Large intestine (tissue), 3 donors: ENCODE data around the gene TRIM14. TPM values are rescaled to one million over a fixed set of nuclear protein-coding genes. Genes with fewer than 3 reads are reported as not detected.
A peak's percentile ranks its signal among the peaks of the same experiment; 100 is the strongest.

Experiments used
- DNase-seq, 2 donors: peaks; one replicate each; pipeline versions ENCODE4 v3.0.0 to v3.0.0-alpha.2; 2013
- H3K27ac ChIP-seq: one replicate; pipeline ENCODE4 v1.5.1; 2013; ENCODE audit warnings: low read length
- H3K27me3 ChIP-seq: 2 replicates; pipeline ENCODE4 v1.6.1; 2013; ENCODE audit warnings: low read length; ENCODE audit not compliant: control insufficient read depth, insufficient read depth
- H3K36me3 ChIP-seq: 2 replicates; pipeline ENCODE4 v1.6.1; 2013; ENCODE audit warnings: low read length; ENCODE audit not compliant: control insufficient read depth, insufficient read depth
- H3K4me1 ChIP-seq: one replicate; pipeline ENCODE4 v1.6.1; 2013; ENCODE audit warnings: low read length; ENCODE audit not compliant: control insufficient read depth, insufficient read depth
- H3K4me3 ChIP-seq: one replicate; pipeline ENCODE4 v1.5.1; 2013; ENCODE audit warnings: low read length
- H3K9me3 ChIP-seq: one replicate; pipeline ENCODE4 v1.6.1; 2013; ENCODE audit warnings: mild to moderate bottlenecking, low read depth, low read length, moderate library complexity; ENCODE audit not compliant: control insufficient read depth
- WGBS: methylation state at CpG from one replicate; pipeline ENCODE4 v1.1.5; 2013; ENCODE audit warnings: low lambda C conversion rate; ENCODE audit not compliant: insufficient coverage; 5-methylcytosine and 5-hydroxymethylcytosine counted together
- polyA plus RNA-seq: library from polyadenylated mRNA; unstranded; fragments of 120-200 nt; gene quantifications from one replicate; pipeline ENCODE4 v1.2.1, GENCODE V29; 2013

TRIM14 gene
- polyA plus RNA-seq, 1 donor, result 59.2 TPM

GRCh38 chr9:98056269-98057137 is 62.5 kb downstream of the TRIM14 start, which contains the start of gene NANS:
NANS (plus strand) TSS chr9:98056732; CDS start chr9:98056809, 77 bp downstream.
- Histone ChIP-seq H3K4me3 (peak within 1 kb of the TSS; percentile 80), H3K27ac (peak within 1 kb of the TSS; percentile 89), H3K36me3 (peaks cover 6% of the 10 kb centered on the region), H3K4me1 (peaks cover 5% of the 10 kb centered on the region), H3K27me3 (no peaks in the 10 kb centered on the region), H3K9me3 (no peaks in the 10 kb centered on the region)
- no CpG with 5 or more reads among the region's 80 CpGs for WGBS
- peak; percentile 93 to 95 for DNase-seq

GRCh38 chr9:98054376-98054951 is 64.6 kb downstream of the TRIM14 start:
- Histone ChIP-seq H3K9me3 (no peaks in the 10 kb centered on the region), H3K4me3 (no peak overlapping the region), H3K4me1 (peaks cover 5% of the 10 kb centered on the region), H3K27ac (no peak overlapping the region), H3K27me3 (no peaks in the 10 kb centered on the region), H3K36me3 (no peaks in the 10 kb centered on the region)
- no CpG with 5 or more reads among the region's 7 CpGs for WGBS
- no peak for DNase-seq

GRCh38 chr9:98050351-98050750 is 68.7 kb downstream of the TRIM14 start:
- 100% methylated on average over 2 of the region's 4 CpGs for WGBS
- Histone ChIP-seq H3K4me1 (no peaks in the 10 kb centered on the region), H3K27ac (no peak overlapping the region), H3K27me3 (no peaks in the 10 kb centered on the region), H3K4me3 (no peak overlapping the region), H3K9me3 (no peaks in the 10 kb centered on the region), H3K36me3 (no peaks in the 10 kb centered on the region)
- DNase-seq, result no peak

GRCh38 chr9:98049288-98050072 is 69.5 kb downstream of the TRIM14 start:
- Histone ChIP-seq H3K27ac (no peak overlapping the region), H3K4me3 (no peak overlapping the region), H3K27me3 (no peaks in the 10 kb centered on the region), H3K36me3 (no peaks in the 10 kb centered on the region), H3K4me1 (no peaks in the 10 kb centered on the region), H3K9me3 (no peaks in the 10 kb centered on the region)
- no peak for DNase-seq
- WGBS, result no CpG with 5 or more reads among the region's 1 CpG

GRCh38 chr9:98047002-98047401 is 72.0 kb downstream of the TRIM14 start:
- DNase-seq, result no peak
- Histone ChIP-seq H3K4me1 (no peaks in the 10 kb centered on the region), H3K36me3 (no peaks in the 10 kb centered on the region), H3K27me3 (no peaks in the 10 kb centered on the region), H3K27ac (no peak overlapping the region), H3K4me3 (no peak overlapping the region), H3K9me3 (no peaks in the 10 kb centered on the region)
- no CpG with 5 or more reads among the region's 5 CpGs for WGBS

GRCh38 chr9:98046180-98046543 is 72.9 kb downstream of the TRIM14 start:
- Histone ChIP-seq H3K4me1 (no peaks in the 10 kb centered on the region), H3K27me3 (no peaks in the 10 kb centered on the region), H3K4me3 (no peak overlapping the region), H3K27ac (no peak overlapping the region), H3K36me3 (no peaks in the 10 kb centered on the region), H3K9me3 (no peaks in the 10 kb centered on the region)
- DNase-seq, result no peak
- 100% methylated on average over 1 of the region's 9 CpGs for WGBS

- Histone ChIP-seq H3K9me3 (no peaks in the 10 kb centered on the region), H3K27ac (no peak overlapping the region), H3K27me3 (no peaks in the 10 kb centered on the region), H3K4me1 (no peaks in the 10 kb centered on the region), H3K4me3 (no peak overlapping the region), H3K36me3 (no peaks in the 10 kb centered on the region)
- 83% methylated on average over 2 of the region's 6 CpGs for WGBS
- DNase-seq, result no peak
Observed at GRCh38 chr9:98045234-98046179, 73.5 kb downstream of the TRIM14 start.

GRCh38 chr9:98043915-98044314 is 75.1 kb downstream of the TRIM14 start:
- no peaks in the 10 kb centered on the region for H3K9me3 ChIP-seq
- no peak overlapping the region for H3K27ac ChIP-seq
- no peaks in the 10 kb centered on the region for H3K4me1 ChIP-seq
- no peaks in the 10 kb centered on the region for H3K27me3 ChIP-seq
- no peaks in the 10 kb centered on the region for H3K36me3 ChIP-seq
- no peak overlapping the region for H3K4me3 ChIP-seq
- WGBS, result no CpG with 5 or more reads among the region's 5 CpGs
- DNase-seq, result no peak

GRCh38 chr9:98040212-98040611 is 78.8 kb downstream of the TRIM14 start:
- Histone ChIP-seq H3K27me3 (no peaks in the 10 kb centered on the region), H3K27ac (no peak overlapping the region), H3K9me3 (no peaks in the 10 kb centered on the region), H3K4me3 (no peak overlapping the region), H3K4me1 (no peaks in the 10 kb centered on the region), H3K36me3 (no peaks in the 10 kb centered on the region)
- no peak for DNase-seq
- 71% methylated on average over 2 of the region's 6 CpGs for WGBS
